Psoas muscle (tissue), 8 donors: Measurements from ENCODE around the gene IFIH1. TPM values are rescaled to one million over a fixed set of nuclear protein-coding genes. Genes with fewer than 3 reads are reported as not detected.

Source experiments
- ATAC-seq, 4 donors: fragments of 200-7000 bp; cut with Tn5 transposase; one replicate each; pipeline ENCODE4 v1.9.1; 2020; ENCODE audit warnings: moderate library complexity in 3 of 4, mild to moderate bottlenecking in 2 of 4
- DNase-seq, 2 donors: peaks; one replicate each; pipeline ENCODE4 v3.0.0-alpha.2; 2020
- H3K27ac ChIP-seq: fragments of 200-600 bp; one replicate; pipeline ENCODE4 v1.8.0; 2022
- H3K27me3 ChIP-seq, 3 donors: fragments of 200-600 bp in 1 of 3; one replicate each; pipeline versions ENCODE4 v1.6.1 to v1.8.0; 2013 to 2022; ENCODE audit warnings: low read length in 2 of 3, mild to moderate bottlenecking in 2 of 3, moderate library complexity in 1 of 3; ENCODE audit not compliant: insufficient read depth in 3 of 3
- H3K36me3 ChIP-seq, 2 donors: fragments of 200-600 bp in 1 of 2; one replicate each; pipeline versions ENCODE4 v1.6.1 to v1.8.0; 2013 to 2022; ENCODE audit warnings: low read depth in 1 of 2, mild to moderate bottlenecking in 1 of 2, moderate library complexity in 1 of 2; ENCODE audit not compliant: insufficient read depth in 1 of 2
- H3K4me1 ChIP-seq: fragments of 200-600 bp; one replicate; pipeline ENCODE4 v1.8.0; 2022
- H3K4me3 ChIP-seq: fragments of 200-600 bp; one replicate; pipeline ENCODE4 v1.8.0; 2022; ENCODE audit warnings: mild to moderate bottlenecking
- H3K9me3 ChIP-seq: fragments of 200-600 bp; one replicate; pipeline ENCODE4 v1.8.0; 2022
- CTCF ChIP-seq: fragments of 200-600 bp; IDR thresholded peaks from one replicate; pipeline ENCODE4 v1.8.0; 2022; ENCODE audit warnings: antibody characterized with exemption
- WGBS, 3 donors: extraction: QIAGEN DNeasy Blood & Tissue Kit; methylation state at CpG; one replicate each; pipeline versions ENCODE4 v1.1.6 to v1.1.7; 2013; 5-methylcytosine and 5-hydroxymethylcytosine counted together
- intact Hi-C, 2 donors: fragments of 100-400 bp; cut with DNase I; formaldehyde crosslinking; loops; one replicate each; pipeline versions ENCODE4 v1.11.0 to v1.14.2; 2022
- polyA plus RNA-seq, 3 donors: library from polyadenylated mRNA; stranded (reverse); fragments of 200-250 nt; gene quantifications; one replicate each; pipeline ENCODE4 v1.2.3, GENCODE V29; 2013
- total RNA-seq, 4 donors: library from RNA; stranded (reverse); fragmentation: NEBNext Ultra II Directional in 2 of 4; extraction: Animal tissue kit (Norgen Biotek cat#: 25700) in 2 of 4; gene quantifications; one replicate each; pipeline versions ENCODE4 v1.2.1 to v1.2.4, GENCODE V29; 2021 to 2023
- donor health status: healthy with polysubstance abuse.
- donor health status: DM: no; HTN: no; CAD: no; lungs with moderate emphysema.
- donor health status: Bipolar disorder and iron deficiency.
- donor health status: healthy.
- donor health status: DM: yes; HTN: yes; CAD: no.
- donor health status: DM: no; HTN: no; CAD: no.
- donor health status: DM: no; HTN: no; CAD: no.
- donor health status: DM: yes; HTN: yes; CAD: no.

IFIH1 gene
- total and polyA plus RNA-seq, 7 donors = 0.98 to 3.6 (median 1.8) TPM

GRCh38 chr2:162257425-162257824, 61.1 kb downstream of the IFIH1 start:
- Histone ChIP-seq H3K9me3 (no peaks in the 10 kb centered on the region), H3K27me3 (no peaks in the 10 kb centered on the region), H3K4me3 (no peak overlapping the region), H3K27ac (no peak overlapping the region), H3K36me3 (no peaks in the 10 kb centered on the region), H3K4me1 (no peaks in the 10 kb centered on the region)
- intact Hi-C loops = no loop called here
- DNase-seq = no peak
- TF ChIP-seq CTCF = no peak
- peak in 1 of 4 donors; percentile 46 for ATAC-seq
- WGBS, 3 donors = 26 to 50% (median 33%) methylated on average over 1 of the region's 1 CpG

- no peak overlapping the region for H3K27ac ChIP-seq
- no peak for TF ChIP-seq CTCF
- intact Hi-C loops = no loop called here
- DNase-seq (no peak), ATAC-seq (no peak)
- no peaks in the 10 kb centered on the region for H3K27me3 ChIP-seq
- 32 to 45% (median 37%) methylated on average over 2 of the region's 2 CpGs for WGBS, 3 donors
- no peaks in the 10 kb centered on the region for H3K4me1 ChIP-seq
- H3K36me3 ChIP-seq = no peaks in the 10 kb centered on the region
- no peak overlapping the region for H3K4me3 ChIP-seq
- no peaks in the 10 kb centered on the region for H3K9me3 ChIP-seq
Observed at GRCh38 chr2:162256591-162256991, 61.9 kb downstream of the IFIH1 start.

GRCh38 chr2:162254236-162254871, 64.1 kb downstream of the IFIH1 start:
- 62 to 98% (median 91%) methylated on average over 2 of the region's 2 CpGs for WGBS, 3 donors
- Histone ChIP-seq H3K27ac (no peak overlapping the region), H3K36me3 (no peaks in the 10 kb centered on the region), H3K4me3 (no peak overlapping the region), H3K27me3 (no peaks in the 10 kb centered on the region), H3K4me1 (no peaks in the 10 kb centered on the region), H3K9me3 (no peaks in the 10 kb centered on the region)
- DNase-seq = no peak
- ATAC-seq = no peak
- intact Hi-C loops = no loop called here
- no peak for TF ChIP-seq CTCF

GRCh38 chr2:162253435-162253834, 65.0 kb downstream of the IFIH1 start:
- no peak for TF ChIP-seq CTCF
- ATAC-seq = no peak
- H3K27ac ChIP-seq = no peak overlapping the region
- no peak for DNase-seq
- no peaks in the 10 kb centered on the region for H3K36me3 ChIP-seq
- no peak overlapping the region for H3K4me3 ChIP-seq
- H3K4me1 ChIP-seq = no peaks in the 10 kb centered on the region
- WGBS, 3 donors = 77 to 90% (median 78%) methylated on average over 3 of the region's 3 CpGs
- H3K9me3 ChIP-seq = no peaks in the 10 kb centered on the region
- no peaks in the 10 kb centered on the region for H3K27me3 ChIP-seq
- intact Hi-C loops = no loop called here

GRCh38 chr2:162252153-162252552, 66.3 kb downstream of the IFIH1 start:
- Histone ChIP-seq H3K36me3 (no peaks in the 10 kb centered on the region), H3K4me3 (no peak overlapping the region), H3K27me3 (no peaks in the 10 kb centered on the region), H3K4me1 (no peaks in the 10 kb centered on the region), H3K9me3 (no peaks in the 10 kb centered on the region), H3K27ac (no peak overlapping the region)
- TF ChIP-seq CTCF = no peak
- intact Hi-C loops = no loop called here
- DNase-seq (no peak), ATAC-seq (no peak)
- 72 to 83% (median 80%) methylated on average over 2 of the region's 2 CpGs for WGBS, 3 donors
